MM.1S (cell line): ENCODE results near the gene SUSD1.

Experiments
- CTCF ChIP-seq: fragments of 300-600 bp; sonication (generic); IDR thresholded peaks from 2 replicates; pipeline ENCODE4 v1.5.1; 2016; ENCODE audit warnings: antibody characterized with exemption, low read length, mixed read lengths
- EZH2 ChIP-seq: fragments of 300-600 bp; sonication (generic); optimal IDR thresholded peaks from 2 replicates; pipeline ENCODE3; 2017; ENCODE audit warnings: low read depth, mild to moderate bottlenecking, antibody characterized with exemption, low read length, mixed read lengths
- EZH2phosphoT487 ChIP-seq: fragments of 300-600 bp; sonication (generic); IDR thresholded peaks from 2 replicates; pipeline ENCODE4 v1.6.1; 2018; ENCODE audit warnings: antibody characterized with exemption, low read length

GRCh38 chr9:112021742-112022141 is 153.4 kb downstream of the SUSD1 start:
- TF ChIP-seq CTCF (no peak), EZH2phosphoT487 (no peak), EZH2 (no peak)
